ENCODE data around the gene CDK2.

- TF ChIP-seq CTCF (IDR thresholded peaks at IDR 0.05; ENCODE audit: borderline replicate concordance, extremely low read depth, low read length, poor library complexity, severe bottlenecking) = no peak
- no peak for TF ChIP-seq EZH2 (IDR thresholded peaks at IDR 0.05; ENCODE audit: borderline replicate concordance, low read depth, low read length, severe bottlenecking)
Measured at GRCh38 chr12:55931780-55932550, 34.7 kb upstream of the CDK2 start.

Measured in DND-41 (cell line).